Liver (tissue), 2 donors: ENCODE data around the gene FMN2.

Experiments used
- ATF3 ChIP-seq: IDR thresholded peaks from 2 replicates; pipeline ENCODE4 v1.6.1; 2016; ENCODE audit warnings: antibody characterized with exemption
- MAX ChIP-seq: IDR thresholded peaks from 2 replicates; pipeline ENCODE4 v1.6.1; 2016; ENCODE audit warnings: antibody characterized with exemption
- donor health status: healthy.

- TF ChIP-seq MAX (no peak), ATF3 (no peak)
Measured at GRCh38 chr1:240486611-240487010, 394.9 kb downstream of the FMN2 start.
